Stimulated activated CD4-positive, alpha-beta T cell treated with anti-CD3 and anti-CD28 coated beads, Interleukin-1b, Interleukin-23, amount 100 ng/mL, for 4 hours (primary cell): ENCODE results near the gene GNRHR.
"Not testable (repeated sequence)": the region's sequence is repeated elsewhere in the genome, so short reads cannot be mapped to it uniquely, and the experiment has no call there.

Source experiments
- DNase-seq, 2 donors: peaks; one replicate each; pipeline ENCODE4 v3.0.0-alpha.2; 2020; ENCODE audit warnings: low read depth in 2 of 2

Gene GNRHR

GRCh38 chr4:67754288-67754687, at the start of gene GNRHR:
Gene GNRHR, minus strand, starts transcription at chr4:67754388. Its CDS starts 53 bp downstream, at chr4:67754335.
- no peak for DNase-seq

GRCh38 chr4:67796810-67797209, 42.6 kb upstream of the GNRHR start:
- DNase-seq, result no peak

GRCh38 chr4:67790721-67791120, 36.5 kb upstream of the GNRHR start:
- DNase-seq, result no peak

- DNase-seq, result no peak
Observed at GRCh38 chr4:67787311-67787710, 33.1 kb upstream of the GNRHR start.

- no peak for DNase-seq
Observed at GRCh38 chr4:67785528-67785927, 31.3 kb upstream of the GNRHR start.

- no peak for DNase-seq
Observed at GRCh38 chr4:67779631-67780030, 25.4 kb upstream of the GNRHR start.

- no peak for DNase-seq
Observed at GRCh38 chr4:67776746-67777145, 22.6 kb upstream of the GNRHR start.

GRCh38 chr4:67770422-67770821, 16.2 kb upstream of the GNRHR start:
- no peak for DNase-seq

GRCh38 chr4:67765928-67766327, 11.7 kb upstream of the GNRHR start:
- no peak for DNase-seq

- DNase-seq, result no peak
Observed at GRCh38 chr4:67765401-67765800, 11.2 kb upstream of the GNRHR start.

GRCh38 chr4:67764183-67764582, 10.0 kb upstream of the GNRHR start:
- no peak for DNase-seq

GRCh38 chr4:67762086-67762485, 7.9 kb upstream of the GNRHR start:
- DNase-seq, result no peak

GRCh38 chr4:67756991-67757390, 2.8 kb upstream of the GNRHR start:
- not testable (repeated sequence) for DNase-seq

GRCh38 chr4:67755974-67756373, 1.8 kb upstream of the GNRHR start:
- DNase-seq, result no peak

- no peak for DNase-seq
Observed at GRCh38 chr4:67751260-67751659, 2.9 kb downstream of the GNRHR start.

GRCh38 chr4:67750691-67751090, 3.5 kb downstream of the GNRHR start:
- no peak for DNase-seq

- no peak for DNase-seq
Observed at GRCh38 chr4:67749286-67749685, 4.9 kb downstream of the GNRHR start.

- DNase-seq, result no peak
Observed at GRCh38 chr4:67746797-67747495, 7.2 kb downstream of the GNRHR start.

GRCh38 chr4:67744561-67745283, 9.5 kb downstream of the GNRHR start:
- DNase-seq, result no peak

GRCh38 chr4:67743194-67743593, 11.0 kb downstream of the GNRHR start:
- no peak for DNase-seq

- no peak for DNase-seq
Observed at GRCh38 chr4:67736262-67736661, 17.9 kb downstream of the GNRHR start.

GRCh38 chr4:67735325-67735724, 18.9 kb downstream of the GNRHR start:
- DNase-seq, result no peak

- DNase-seq, result not testable (repeated sequence)
Observed at GRCh38 chr4:67730511-67730910, 23.7 kb downstream of the GNRHR start.
